GM08714 (cell line): ENCODE results near the gene ABHD11.
"Not testable (repeated sequence)": the region's sequence is repeated elsewhere in the genome, so short reads cannot be mapped to it uniquely, and the experiment has no call there.

ENCODE experiments used
- H3K4me3 ChIP-seq: fragments of 200-500 bp; sonication (Bioruptor generic); 2 replicates; pipeline ENCODE4 v1.5.1; 2014; ENCODE audit warnings: mild to moderate bottlenecking, low read length, inconsistent platforms
- ZNF274 ChIP-seq: IDR thresholded peaks from 2 replicates; pipeline ENCODE4 v1.6.1; 2012; ENCODE audit warnings: mild to moderate bottlenecking, low read depth, low read length

The ABHD11 gene

DNA sequence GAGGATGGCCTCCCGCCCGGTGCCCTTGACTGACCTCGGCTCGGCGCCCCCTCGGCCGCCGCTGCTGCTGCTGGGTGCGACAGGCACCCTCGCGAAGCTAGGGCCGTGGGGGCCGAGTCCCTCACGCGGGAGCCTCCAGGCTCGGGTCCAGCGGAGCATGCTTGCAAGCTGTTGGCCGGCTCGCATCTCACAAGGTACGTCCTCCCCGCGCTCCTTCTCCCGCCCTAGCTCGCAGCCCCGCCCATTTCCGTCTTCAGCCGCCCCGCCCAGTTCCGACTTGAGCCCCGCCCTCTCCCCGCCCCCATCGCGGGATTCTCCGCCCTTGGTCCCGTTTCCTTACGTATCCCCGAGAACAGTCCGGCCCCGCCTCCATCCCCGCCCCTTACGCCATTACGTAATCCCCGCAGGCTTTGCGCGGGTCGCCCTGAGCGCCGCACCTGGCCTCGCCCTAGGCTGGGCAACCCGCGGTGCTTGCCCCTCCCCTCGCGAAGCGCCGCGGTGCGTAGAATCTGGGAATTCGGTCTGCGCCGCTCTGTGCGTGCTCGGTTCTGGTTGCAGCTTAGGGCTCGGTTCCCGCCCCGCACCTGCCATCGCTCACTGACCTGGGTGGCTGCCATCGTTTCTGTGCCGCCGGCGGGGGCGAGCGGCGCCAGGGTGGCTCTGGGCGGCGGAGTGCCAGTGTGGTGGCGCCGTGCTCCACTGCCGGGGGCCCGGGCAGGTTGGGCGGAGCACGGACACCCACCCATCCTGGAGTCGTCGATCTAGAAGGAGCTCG is at the start of gene ABHD11:
TSS of gene ABHD11 (minus strand) at position 191 of the 775 bp plus-strand sequence. CDS start at position 159, 32 bp downstream.
- no peak for TF ChIP-seq ZNF274
- peak within 1 kb of the TSS; percentile 83 for H3K4me3 ChIP-seq

DNA sequence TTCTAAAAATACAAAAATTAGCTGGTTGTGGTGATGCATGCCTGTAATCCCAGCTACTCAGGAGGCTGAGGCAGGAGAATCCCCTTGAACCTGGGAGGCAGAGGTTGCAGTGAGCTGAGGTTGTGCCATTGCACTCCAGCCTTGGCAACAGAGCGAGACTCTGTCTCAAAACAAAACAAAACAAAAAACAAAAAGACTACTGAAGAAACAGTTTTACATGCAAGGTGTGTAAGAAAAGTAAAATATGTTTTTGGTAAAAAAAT is 49.1 kb upstream of the ABHD11 start:
- not testable (repeated sequence) for H3K4me3 ChIP-seq

DNA sequence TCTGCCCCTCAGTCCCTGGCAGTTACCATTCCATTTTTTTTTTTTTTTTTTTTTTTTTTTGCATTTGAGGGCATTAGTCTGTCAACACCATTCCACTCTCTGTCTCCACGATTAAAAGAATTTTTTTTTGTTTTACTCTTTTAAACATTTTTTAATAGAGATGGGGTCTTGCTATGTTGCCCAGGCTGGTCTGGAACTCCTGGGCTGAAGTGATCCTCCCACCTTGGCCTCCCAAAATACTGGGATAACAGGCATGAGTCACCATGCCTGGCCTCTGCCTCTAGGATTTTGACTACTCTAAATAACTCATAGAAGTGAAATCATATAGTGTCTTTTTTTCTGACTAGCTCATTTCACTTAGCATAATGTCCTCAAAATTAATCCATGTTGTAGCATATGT is 48.0 kb upstream of the ABHD11 start:
- TF ChIP-seq ZNF274: no peak
- H3K4me3 ChIP-seq: no peak overlapping the region

DNA sequence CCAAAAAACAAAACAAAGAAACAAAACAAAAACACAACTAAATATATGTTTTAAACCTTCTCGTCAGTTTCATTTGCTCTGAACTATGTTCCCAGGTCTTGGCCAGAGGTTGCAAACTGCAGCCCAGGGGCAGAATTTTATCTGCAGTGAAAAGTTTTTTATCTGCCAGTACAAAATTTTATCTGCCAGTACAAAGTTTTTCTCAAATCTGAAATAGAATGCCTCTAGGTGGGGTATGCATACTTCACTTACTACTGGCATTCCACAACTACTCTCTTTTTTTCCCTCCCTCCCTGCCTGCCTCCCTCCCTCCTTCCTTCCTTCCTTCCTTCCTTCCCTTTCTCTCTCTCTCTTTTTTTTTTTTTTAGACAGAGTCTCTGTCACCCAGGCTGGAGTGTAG is 40.9 kb upstream of the ABHD11 start:
- TF ChIP-seq ZNF274: no peak
- no peak overlapping the region for H3K4me3 ChIP-seq

GRCh38 chr7:73778801-73779389 is 40.3 kb upstream of the ABHD11 start:
- H3K4me3 ChIP-seq: no peak overlapping the region
- TF ChIP-seq ZNF274: no peak

- no peak for TF ChIP-seq ZNF274
- H3K4me3 ChIP-seq: no peak overlapping the region
These were observed 36.3 kb upstream of the ABHD11 start for GRCh38 chr7:73774923-73775322.

DNA sequence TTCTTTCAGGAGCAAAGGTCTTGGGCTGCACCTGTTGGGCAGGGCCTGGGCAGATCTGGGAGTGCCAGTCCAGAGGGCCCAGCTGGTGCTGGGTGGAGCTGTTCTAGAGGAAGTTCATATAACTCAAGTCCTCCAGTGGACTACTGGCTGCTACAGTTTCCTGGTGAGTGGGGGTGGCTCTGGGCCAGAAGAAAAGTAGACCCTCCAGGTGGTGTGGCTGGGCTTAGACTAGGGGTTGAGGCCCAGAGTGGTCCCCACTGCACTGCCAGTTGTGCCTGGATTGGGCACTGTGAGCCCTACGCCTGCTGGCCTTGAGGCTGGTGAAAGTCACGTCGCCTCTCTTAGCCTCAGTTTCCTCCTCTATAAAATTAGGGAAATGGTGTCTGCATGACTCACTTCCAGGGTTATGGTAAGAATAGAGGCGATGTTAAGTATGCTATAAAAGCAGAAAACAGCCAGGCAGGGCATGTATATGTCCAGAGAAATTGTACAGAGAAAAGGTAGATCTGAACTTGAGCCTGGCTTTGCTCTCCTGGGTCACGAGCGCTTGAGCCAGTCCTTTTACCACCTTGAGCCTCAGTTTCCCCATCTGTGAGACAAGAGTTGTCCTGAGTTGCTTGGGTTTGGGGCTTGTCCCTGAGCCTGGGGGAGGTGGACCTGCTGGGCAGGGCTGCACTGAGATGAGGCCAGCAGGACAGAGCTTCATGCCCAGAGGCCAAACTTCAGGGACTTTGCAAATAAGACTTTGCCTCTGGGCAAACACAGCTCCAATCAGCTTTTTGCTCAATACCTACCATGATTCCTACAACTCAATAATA is 35.3 kb upstream of the ABHD11 start:
- no peak overlapping the region for H3K4me3 ChIP-seq

GRCh38 chr7:73770860-73771670 is 32.5 kb upstream of the ABHD11 start:
- no peak overlapping the region for H3K4me3 ChIP-seq
- no peak for TF ChIP-seq ZNF274

More for the DNA sequence above, 35.3 kb upstream of the ABHD11 start:
- no peak for TF ChIP-seq ZNF274

GRCh38 chr7:73770002-73770859 is 31.6 kb upstream of the ABHD11 start, which contains the start of gene CLDN3:
CLDN3 (minus strand) TSS chr7:73770270; CDS start chr7:73770049, 221 bp downstream.
- no peak for TF ChIP-seq ZNF274
- H3K4me3 ChIP-seq: no peak within 1 kb of the TSS

- no peak overlapping the region for H3K4me3 ChIP-seq
- no peak for TF ChIP-seq ZNF274
These were observed 30.9 kb upstream of the ABHD11 start for GRCh38 chr7:73769481-73770001.

DNA sequence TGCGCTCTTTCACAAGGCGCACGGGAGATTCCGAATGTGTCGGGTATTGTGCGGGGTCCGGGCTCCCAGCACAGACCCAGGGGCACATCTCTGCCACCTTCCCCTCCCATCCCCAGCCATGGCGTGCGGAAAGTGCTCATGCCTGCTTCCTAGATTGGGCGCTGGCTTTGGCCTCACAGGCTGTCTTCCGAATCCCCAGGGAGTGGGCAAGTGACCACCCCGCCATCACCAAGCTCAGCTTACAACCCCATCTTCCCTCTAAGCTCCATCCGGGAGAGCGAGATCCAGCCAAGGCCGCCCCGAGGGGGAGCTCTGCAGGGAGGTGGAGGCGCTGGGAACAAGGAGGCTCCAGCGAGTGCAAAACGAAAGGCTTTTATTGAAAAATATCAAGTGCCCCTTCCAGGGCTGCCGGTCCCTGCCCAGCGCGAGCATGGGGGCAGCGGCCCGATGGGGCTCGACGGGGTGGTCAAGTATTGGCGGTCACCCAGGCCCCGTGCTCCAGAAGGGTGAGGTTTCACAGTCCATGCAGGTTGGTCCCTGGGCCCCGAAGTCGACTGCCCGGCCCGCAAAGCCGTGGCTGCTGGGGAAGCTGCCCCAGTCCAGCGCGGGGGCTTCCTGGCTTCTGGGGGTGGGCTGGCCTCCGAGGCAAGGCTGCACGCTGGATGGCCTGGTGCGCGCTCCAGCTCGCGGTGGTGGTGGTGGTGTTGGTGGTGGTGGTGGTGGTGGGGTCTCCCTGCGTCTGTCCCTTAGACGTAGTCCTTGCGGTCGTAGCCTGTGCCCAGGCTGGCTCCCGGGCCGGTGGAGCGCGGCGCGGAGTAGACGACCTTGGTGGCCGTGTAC is 30.3 kb upstream of the ABHD11 start:
- H3K4me3 ChIP-seq: no peak overlapping the region
- TF ChIP-seq ZNF274: no peak

DNA sequence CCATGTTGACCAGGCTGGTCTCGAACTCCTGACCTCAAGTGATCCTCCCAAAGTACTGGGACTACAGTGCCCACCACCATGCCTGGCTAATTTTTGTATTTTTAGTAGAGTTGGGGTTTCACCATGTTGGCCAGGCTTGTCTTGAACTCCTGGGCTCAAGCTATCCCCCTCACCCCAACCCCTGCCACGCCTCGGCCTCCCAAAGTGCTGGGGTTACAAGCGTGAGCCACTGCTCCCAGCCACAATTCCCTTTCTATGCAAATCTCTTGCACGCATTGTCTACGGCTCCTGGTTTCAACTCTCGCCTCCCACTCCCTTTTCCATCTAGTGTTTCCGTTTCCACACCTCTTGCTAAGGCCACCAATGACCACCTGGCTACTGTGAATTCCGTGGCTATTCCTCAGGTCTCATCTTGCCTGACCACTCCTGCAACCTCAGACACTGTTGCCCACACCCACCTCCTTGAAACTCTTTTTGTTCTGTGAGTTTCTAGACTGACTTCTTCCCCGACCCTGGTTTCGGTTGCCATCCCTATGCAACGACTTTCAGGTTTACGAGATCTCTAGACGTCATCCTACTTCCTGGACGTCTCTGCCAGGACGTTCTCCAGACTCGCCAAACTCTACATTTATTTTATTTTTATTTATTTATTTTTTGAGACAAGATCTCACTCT is 28.1 kb upstream of the ABHD11 start:
- TF ChIP-seq ZNF274: no peak
- H3K4me3 ChIP-seq: no peak overlapping the region
